Peyer's patch (tissue), 4 donors: ENCODE measurements around the gene SLC25A13. TPM values are rescaled to one million over a fixed set of nuclear protein-coding genes. Genes with fewer than 3 reads are reported as not detected.

ENCODE experiments used
- DNase-seq, 3 donors: peaks; one replicate each; pipeline ENCODE4 v3.0.0-alpha.2; 2017 to 2019
- H3K27ac ChIP-seq, 4 donors: fragments of 200-600 bp; sonication (generic); one replicate each; pipeline ENCODE4 v1.5.1; 2016 to 2019
- H3K27me3 ChIP-seq, 2 donors: fragments of 200-600 bp; sonication (generic); one replicate each; pipeline ENCODE4 v1.5.1; 2019
- H3K36me3 ChIP-seq, 3 donors: fragments of 200-600 bp; sonication (generic); one replicate each; pipeline ENCODE4 v1.5.1; 2016 to 2019
- H3K4me1 ChIP-seq, 4 donors: fragments of 200-600 bp; sonication (generic); one replicate each; pipeline ENCODE4 v1.5.1; 2016 to 2019
- H3K4me3 ChIP-seq, 4 donors: fragments of 200-600 bp; sonication (generic); 1 replicate in 3 of 4; 2 replicates in 1 of 4; pipeline ENCODE4 v1.5.1; 2016 to 2019; ENCODE audit warnings: mild to moderate bottlenecking in 1 of 4
- H3K9me3 ChIP-seq, 4 donors: fragments of 200-600 bp; sonication (generic); one replicate each; pipeline ENCODE4 v1.5.1; 2016 to 2019; ENCODE audit warnings: mild to moderate bottlenecking in 1 of 4
- POLR2A ChIP-seq, 2 donors: fragments of 450-650 bp; IDR thresholded peaks; one replicate each; pipeline ENCODE4 v1.5.1; 2017; ENCODE audit warnings: antibody characterized with exemption in 2 of 2, mild to moderate bottlenecking in 2 of 2, moderate library complexity in 2 of 2
- total RNA-seq, 4 donors: library from RNA; depleted of rRNA; stranded (reverse); fragments of >200 nt; gene quantifications; one replicate each; pipeline ENCODE4 v1.1.0, GENCODE V29; 2016
- TF ChIP-seq, protein P1 (sequence below), 6 experiments: fragments of 450-650 bp in 4 of 6; fragments of 200-600 bp in 2 of 6; sonication (generic) in 1 of 6; IDR thresholded peaks; one replicate each; pipeline ENCODE4 v1.5.1; 2017 to 2019; ENCODE audit warnings: antibody characterized with exemption in 6 of 6, mild to moderate bottlenecking in 3 of 6, moderate library complexity in 1 of 6

Gene SLC25A13
- total RNA-seq, 4 donors from 2014 or later, result 16.5 to 87.8 (median 60.3) TPM

GRCh38 chr7:96131525-96131924 lies 190.4 kb downstream of the SLC25A13 start:
- TF ChIP-seq POLR2A (IDR thresholded peaks at IDR 0.05), result no peak
- no peak overlapping the region for H3K4me3 ChIP-seq
- no peaks in the 10 kb centered on the region for H3K4me1 ChIP-seq
- H3K27me3 ChIP-seq, result no peaks in the 10 kb centered on the region
- H3K27ac ChIP-seq, result no peak overlapping the region
- no peaks in the 10 kb centered on the region for H3K9me3 ChIP-seq
- H3K36me3 ChIP-seq, result peaks cover 0 to 22% (median 0%) of the 10 kb centered on the region in 3 donors
- no peak for DNase-seq

DNA sequence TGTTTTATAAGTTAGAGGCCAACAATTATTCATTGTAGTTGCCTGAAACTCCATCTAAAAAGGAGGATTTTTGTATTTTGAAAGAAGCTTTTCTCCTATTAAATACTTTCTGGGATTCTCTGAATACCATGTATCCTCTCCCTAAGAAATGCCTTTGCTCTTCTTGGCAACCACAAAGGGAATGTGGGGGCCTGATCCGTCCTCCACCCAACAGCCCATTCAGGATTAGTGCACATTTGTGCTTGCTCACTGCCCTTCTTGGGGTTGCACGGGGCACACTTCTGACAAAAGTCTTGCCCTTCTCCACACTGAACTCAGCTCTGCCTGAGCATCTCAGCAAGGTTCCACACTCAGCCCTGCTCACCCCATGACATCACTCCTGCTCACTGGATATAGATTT lies 194.2 kb downstream of the SLC25A13 start:
- Histone ChIP-seq H3K27me3 (no peaks in the 10 kb centered on the region), H3K9me3 (no peaks in the 10 kb centered on the region), H3K36me3 (peaks cover 0 to 16% (median 0%) of the 10 kb centered on the region in 3 donors), H3K4me1 (no peaks in the 10 kb centered on the region), H3K4me3 (no peak overlapping the region), H3K27ac (no peak overlapping the region)
- no peak for DNase-seq
- TF ChIP-seq POLR2A (IDR thresholded peaks at IDR 0.05), result no peak
- TF ChIP-seq, protein P1, sequence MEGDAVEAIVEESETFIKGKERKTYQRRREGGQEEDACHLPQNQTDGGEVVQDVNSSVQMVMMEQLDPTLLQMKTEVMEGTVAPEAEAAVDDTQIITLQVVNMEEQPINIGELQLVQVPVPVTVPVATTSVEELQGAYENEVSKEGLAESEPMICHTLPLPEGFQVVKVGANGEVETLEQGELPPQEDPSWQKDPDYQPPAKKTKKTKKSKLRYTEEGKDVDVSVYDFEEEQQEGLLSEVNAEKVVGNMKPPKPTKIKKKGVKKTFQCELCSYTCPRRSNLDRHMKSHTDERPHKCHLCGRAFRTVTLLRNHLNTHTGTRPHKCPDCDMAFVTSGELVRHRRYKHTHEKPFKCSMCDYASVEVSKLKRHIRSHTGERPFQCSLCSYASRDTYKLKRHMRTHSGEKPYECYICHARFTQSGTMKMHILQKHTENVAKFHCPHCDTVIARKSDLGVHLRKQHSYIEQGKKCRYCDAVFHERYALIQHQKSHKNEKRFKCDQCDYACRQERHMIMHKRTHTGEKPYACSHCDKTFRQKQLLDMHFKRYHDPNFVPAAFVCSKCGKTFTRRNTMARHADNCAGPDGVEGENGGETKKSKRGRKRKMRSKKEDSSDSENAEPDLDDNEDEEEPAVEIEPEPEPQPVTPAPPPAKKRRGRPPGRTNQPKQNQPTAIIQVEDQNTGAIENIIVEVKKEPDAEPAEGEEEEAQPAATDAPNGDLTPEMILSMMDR (IDR thresholded peaks at IDR 0.05), result no peak

DNA sequence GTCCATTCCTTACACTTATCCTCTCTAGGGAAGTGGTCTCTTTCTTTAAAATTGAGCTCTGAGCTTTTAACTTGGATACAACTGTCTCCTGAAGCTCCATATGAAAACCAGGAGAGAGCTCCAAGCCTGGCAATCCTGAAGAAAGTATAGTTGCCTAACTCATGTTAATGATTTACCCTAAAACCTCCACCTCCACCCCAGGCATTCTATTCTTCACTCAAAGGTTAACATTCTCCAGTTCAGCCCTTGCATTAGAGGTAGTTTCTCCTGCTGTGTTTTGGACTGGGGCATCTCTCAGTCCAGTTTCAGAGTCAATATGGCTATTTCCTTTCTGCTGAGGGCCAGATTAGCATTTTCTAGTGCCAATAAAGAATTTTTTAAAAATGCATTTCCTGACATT lies 195.5 kb downstream of the SLC25A13 start:
- Histone ChIP-seq H3K9me3 (no peaks in the 10 kb centered on the region), H3K36me3 (peaks cover 0 to 16% (median 0%) of the 10 kb centered on the region in 3 donors), H3K4me1 (no peaks in the 10 kb centered on the region), H3K27ac (no peak overlapping the region), H3K4me3 (no peak overlapping the region), H3K27me3 (no peaks in the 10 kb centered on the region)
- DNase-seq, result no peak
- no peak for TF ChIP-seq POLR2A (IDR thresholded peaks at IDR 0.05)
- TF ChIP-seq, protein P1 (IDR thresholded peaks at IDR 0.05), result no peak

DNA sequence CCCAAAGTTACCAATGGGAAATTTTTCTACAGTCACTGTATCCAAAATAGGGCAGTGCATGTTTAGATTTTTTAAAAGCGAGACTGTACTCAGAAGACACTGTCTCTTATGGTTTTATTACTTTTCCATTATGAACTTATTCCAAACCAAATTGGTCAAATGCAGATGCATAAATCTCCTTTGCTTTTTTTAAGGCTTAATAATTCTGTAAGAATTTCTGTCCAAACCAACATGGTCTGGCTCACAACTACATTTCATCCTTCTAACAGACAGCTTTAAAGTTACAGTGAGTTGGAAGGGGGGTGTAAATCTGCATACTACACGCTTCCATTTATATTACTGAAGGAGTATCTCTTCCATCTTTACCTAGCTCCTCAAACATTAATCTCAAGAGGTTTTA lies 199.2 kb downstream of the SLC25A13 start:
- H3K36me3 ChIP-seq, result peaks cover 0 to 26% (median 0%) of the 10 kb centered on the region in 3 donors

GRCh38 chr7:96121752-96122151 lies 200.1 kb downstream of the SLC25A13 start:
- Histone ChIP-seq H3K36me3 (peaks cover 0 to 26% (median 0%) of the 10 kb centered on the region in 3 donors), H3K27ac (no peak overlapping the region), H3K4me3 (no peak overlapping the region), H3K4me1 (no peaks in the 10 kb centered on the region), H3K9me3 (no peaks in the 10 kb centered on the region), H3K27me3 (no peaks in the 10 kb centered on the region)
- no peak for TF ChIP-seq POLR2A (IDR thresholded peaks at IDR 0.05)
- TF ChIP-seq, protein P1 (IDR thresholded peaks at IDR 0.05), result no peak
- no peak for DNase-seq

More for the DNA sequence above, 199.2 kb downstream of the SLC25A13 start:
- no peak overlapping the region for H3K27ac ChIP-seq
- no peaks in the 10 kb centered on the region for H3K9me3 ChIP-seq
- TF ChIP-seq, protein P1 (IDR thresholded peaks at IDR 0.05), result no peak
- TF ChIP-seq POLR2A (IDR thresholded peaks at IDR 0.05), result no peak
- H3K4me1 ChIP-seq, result no peaks in the 10 kb centered on the region
- H3K4me3 ChIP-seq, result no peak overlapping the region
- H3K27me3 ChIP-seq, result no peaks in the 10 kb centered on the region
- no peak for DNase-seq

DNA sequence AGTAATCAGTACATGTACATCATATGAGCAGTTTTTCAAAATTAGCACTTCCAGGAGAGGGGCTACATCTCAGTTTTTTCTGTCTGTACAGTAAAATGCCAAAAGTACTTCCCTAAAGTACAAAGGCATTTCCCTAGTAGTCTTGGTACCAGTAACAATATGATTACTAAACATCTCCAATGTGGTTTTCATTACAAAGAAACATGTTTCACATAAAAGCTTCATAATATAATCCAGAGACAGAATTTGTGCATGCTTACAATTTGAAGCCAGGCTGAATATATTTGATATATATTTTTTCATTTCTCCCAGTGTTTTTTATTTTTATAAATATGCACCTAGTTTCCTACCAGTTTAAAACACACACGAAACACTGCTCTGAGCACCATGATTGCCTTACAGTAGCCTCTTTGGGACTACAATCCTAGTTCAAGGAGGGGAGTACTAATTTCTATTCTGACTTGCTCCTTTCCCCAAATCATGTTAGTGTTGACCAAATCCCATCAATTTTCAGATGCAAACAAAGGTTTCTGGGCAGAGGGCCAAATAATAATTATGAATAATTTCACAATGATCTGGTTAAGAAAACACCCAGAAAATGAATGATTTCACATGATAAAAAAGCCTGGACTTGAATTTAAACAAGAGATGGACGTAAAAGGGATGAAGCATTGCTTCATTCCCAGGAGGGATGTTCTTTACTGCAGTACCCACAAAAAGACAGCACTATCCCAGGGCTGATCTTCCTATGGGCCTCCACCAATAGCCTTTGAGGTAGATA lies 201.3 kb downstream of the SLC25A13 start:
- Histone ChIP-seq H3K27ac (no peak overlapping the region), H3K9me3 (no peaks in the 10 kb centered on the region), H3K27me3 (no peaks in the 10 kb centered on the region), H3K4me1 (no peaks in the 10 kb centered on the region), H3K4me3 (no peak overlapping the region), H3K36me3 (peaks cover 0 to 26% (median 0%) of the 10 kb centered on the region in 3 donors)
- DNase-seq, result no peak
- TF ChIP-seq, protein P1 (IDR thresholded peaks at IDR 0.05), result no peak
- TF ChIP-seq POLR2A (IDR thresholded peaks at IDR 0.05), result no peak
